HepG2 (cell line): ENCODE results near the gene LYRM2. TPM values are rescaled to one million over a fixed set of nuclear protein-coding genes. Genes with fewer than 3 reads are reported as not detected.

ENCODE experiments used
- IKZF4 ChIP-seq: sonication (generic); formaldehyde crosslinking; IDR thresholded peaks from 2 replicates; pipeline ENCODE4 v1.5.1; 2020; ENCODE audit warnings: borderline replicate concordance, mild to moderate bottlenecking, low read depth, missing genetic modification reagents; ENCODE audit errors: not compliant biosample characterization
- MBNL3 ChIP-seq: fragments of 250-450 bp; sonication (Bioruptor Pico); conservative IDR thresholded peaks from 2 replicates; pipeline ENCODE4 v1.8.0; 2022; ENCODE audit warnings: mild to moderate bottlenecking, inconsistent platforms
- TBL1XR1 ChIP-seq: fragments of 150-350 bp; IDR thresholded peaks from 2 replicates; pipeline ENCODE4 v1.6.1; 2014; ENCODE audit warnings: borderline replicate concordance, low read length; ENCODE audit not compliant: partially characterized antibody
- ZBED4 ChIP-seq: sonication (generic); formaldehyde crosslinking; IDR thresholded peaks from 2 replicates; pipeline ENCODE4 v1.4.0; 2020; ENCODE audit warnings: missing genetic modification reagents, borderline replicate concordance
- ZIK1 ChIP-seq: sonication (generic); formaldehyde crosslinking; IDR thresholded peaks from 2 replicates; pipeline ENCODE4 v1.5.0; 2020; ENCODE audit warnings: mild to moderate bottlenecking, low read depth, missing genetic modification reagents, borderline replicate concordance
- ZNF260 ChIP-seq: sonication (generic); formaldehyde crosslinking; IDR thresholded peaks from 2 replicates; pipeline ENCODE4 v1.4.0; 2020; ENCODE audit warnings: missing genetic modification reagents, low read depth, mild to moderate bottlenecking, borderline replicate concordance
- ZNF329 ChIP-seq: sonication (generic); formaldehyde crosslinking; IDR thresholded peaks from 2 replicates; pipeline ENCODE4 v1.9.0; 2021; ENCODE audit warnings: low read depth, mild to moderate bottlenecking, missing genetic modification reagents
- ZNF558 ChIP-seq: sonication (generic); formaldehyde crosslinking; IDR thresholded peaks from 2 replicates; pipeline ENCODE4 v1.9.0; 2022; ENCODE audit warnings: mild to moderate bottlenecking, missing genetic modification reagents, borderline replicate concordance
- polyA plus RNA-seq, 8 experiments: library from polyadenylated mRNA; depleted of rRNA in 3 of 8; stranded (reverse) in 7 of 8; unstranded in 1 of 8; fragments of >200 nt; fragmentation: Illumina TruSeq in 4 of 8; extraction: Trizol in 4 of 8; gene quantifications; 2 replicates each; pipeline versions ENCODE4 v1.2.1 to v1.2.3, GENCODE V29; 2011 to 2016; ENCODE audit warnings: low read depth in 4 of 8, missing spikeins in 1 of 8, mixed read lengths in 1 of 8; ENCODE audit not compliant: insufficient read depth in 1 of 8
- total RNA-seq, 5 experiments: library from RNA; depleted of rRNA; stranded (reverse); fragments of >200 nt; fragmentation: Illumina TruSeq; extraction: Trizol; gene quantifications; 2 replicates each; pipeline ENCODE4 v1.2.3, GENCODE V29; 2016; ENCODE audit warnings: low read depth in 1 of 5
- TF ChIP-seq, protein P1 (sequence below): sonication (generic); formaldehyde crosslinking; IDR thresholded peaks from 2 replicates; pipeline ENCODE4 v1.9.0; 2021; ENCODE audit warnings: missing genetic modification reagents, borderline replicate concordance
- TF ChIP-seq, protein P2 (sequence below): sonication (generic); formaldehyde crosslinking; IDR thresholded peaks from 2 replicates; pipeline ENCODE4 v1.4.0; 2020; ENCODE audit warnings: missing genetic modification reagents, borderline replicate concordance

LYRM2 gene
- total and polyA plus RNA-seq, 2 of the 13 experiments (the other 11 are each of a cell fraction or from before 2014, with no cell fraction given), result 17.8 to 32.6 TPM

DNA sequence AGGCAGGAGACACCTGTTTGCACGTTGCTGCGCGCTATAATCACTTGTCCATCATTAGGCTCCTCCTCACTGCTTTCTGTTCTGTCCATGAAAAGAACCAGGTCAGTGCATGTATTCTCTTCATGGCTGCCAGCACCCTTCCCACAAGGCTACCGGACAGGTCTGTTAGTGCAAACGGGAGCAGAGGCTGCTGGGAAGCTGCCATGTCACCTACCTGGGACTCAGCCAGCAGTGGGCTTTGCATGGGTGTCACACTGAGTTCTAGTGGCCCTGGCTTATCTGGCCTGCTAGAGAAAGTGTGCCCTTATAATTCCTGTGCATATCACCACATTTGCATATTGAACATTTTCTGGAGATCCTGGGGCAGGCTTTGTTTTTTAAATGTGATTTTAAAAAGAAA is 24.8 kb downstream of the LYRM2 start (continued):
- TF ChIP-seq, protein P1, sequence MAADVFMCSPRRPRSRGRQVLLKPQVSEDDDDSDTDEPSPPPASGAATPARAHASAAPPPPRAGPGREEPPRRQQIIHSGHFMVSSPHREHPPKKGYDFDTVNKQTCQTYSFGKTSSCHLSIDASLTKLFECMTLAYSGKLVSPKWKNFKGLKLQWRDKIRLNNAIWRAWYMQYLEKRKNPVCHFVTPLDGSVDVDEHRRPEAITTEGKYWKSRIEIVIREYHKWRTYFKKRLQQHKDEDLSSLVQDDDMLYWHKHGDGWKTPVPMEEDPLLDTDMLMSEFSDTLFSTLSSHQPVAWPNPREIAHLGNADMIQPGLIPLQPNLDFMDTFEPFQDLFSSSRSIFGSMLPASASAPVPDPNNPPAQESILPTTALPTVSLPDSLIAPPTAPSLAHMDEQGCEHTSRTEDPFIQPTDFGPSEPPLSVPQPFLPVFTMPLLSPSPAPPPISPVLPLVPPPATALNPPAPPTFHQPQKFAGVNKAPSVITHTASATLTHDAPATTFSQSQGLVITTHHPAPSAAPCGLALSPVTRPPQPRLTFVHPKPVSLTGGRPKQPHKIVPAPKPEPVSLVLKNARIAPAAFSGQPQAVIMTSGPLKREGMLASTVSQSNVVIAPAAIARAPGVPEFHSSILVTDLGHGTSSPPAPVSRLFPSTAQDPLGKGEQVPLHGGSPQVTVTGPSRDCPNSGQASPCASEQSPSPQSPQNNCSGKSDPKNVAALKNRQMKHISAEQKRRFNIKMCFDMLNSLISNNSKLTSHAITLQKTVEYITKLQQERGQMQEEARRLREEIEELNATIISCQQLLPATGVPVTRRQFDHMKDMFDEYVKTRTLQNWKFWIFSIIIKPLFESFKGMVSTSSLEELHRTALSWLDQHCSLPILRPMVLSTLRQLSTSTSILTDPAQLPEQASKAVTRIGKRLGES (CRISPR knock-in tag), result no peak
- TF ChIP-seq ZNF260 (CRISPR knock-in tag), result no peak
- TF ChIP-seq ZNF558 (CRISPR knock-in tag), result no peak
- TF ChIP-seq ZIK1 (CRISPR knock-in tag), result no peak
- TF ChIP-seq ZNF329 (CRISPR knock-in tag), result no peak
- TF ChIP-seq MBNL3 (CRISPR knock-in tag), result no peak
- no peak for TF ChIP-seq TBL1XR1
- no peak for TF ChIP-seq IKZF4 (CRISPR knock-in tag)
- no peak for TF ChIP-seq ZBED4 (CRISPR knock-in tag)
- TF ChIP-seq, protein P2, sequence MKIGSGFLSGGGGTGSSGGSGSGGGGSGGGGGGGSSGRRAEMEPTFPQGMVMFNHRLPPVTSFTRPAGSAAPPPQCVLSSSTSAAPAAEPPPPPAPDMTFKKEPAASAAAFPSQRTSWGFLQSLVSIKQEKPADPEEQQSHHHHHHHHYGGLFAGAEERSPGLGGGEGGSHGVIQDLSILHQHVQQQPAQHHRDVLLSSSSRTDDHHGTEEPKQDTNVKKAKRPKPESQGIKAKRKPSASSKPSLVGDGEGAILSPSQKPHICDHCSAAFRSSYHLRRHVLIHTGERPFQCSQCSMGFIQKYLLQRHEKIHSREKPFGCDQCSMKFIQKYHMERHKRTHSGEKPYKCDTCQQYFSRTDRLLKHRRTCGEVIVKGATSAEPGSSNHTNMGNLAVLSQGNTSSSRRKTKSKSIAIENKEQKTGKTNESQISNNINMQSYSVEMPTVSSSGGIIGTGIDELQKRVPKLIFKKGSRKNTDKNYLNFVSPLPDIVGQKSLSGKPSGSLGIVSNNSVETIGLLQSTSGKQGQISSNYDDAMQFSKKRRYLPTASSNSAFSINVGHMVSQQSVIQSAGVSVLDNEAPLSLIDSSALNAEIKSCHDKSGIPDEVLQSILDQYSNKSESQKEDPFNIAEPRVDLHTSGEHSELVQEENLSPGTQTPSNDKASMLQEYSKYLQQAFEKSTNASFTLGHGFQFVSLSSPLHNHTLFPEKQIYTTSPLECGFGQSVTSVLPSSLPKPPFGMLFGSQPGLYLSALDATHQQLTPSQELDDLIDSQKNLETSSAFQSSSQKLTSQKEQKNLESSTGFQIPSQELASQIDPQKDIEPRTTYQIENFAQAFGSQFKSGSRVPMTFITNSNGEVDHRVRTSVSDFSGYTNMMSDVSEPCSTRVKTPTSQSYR (CRISPR knock-in tag), result no peak
